Osteoblast (primary cell): ENCODE results near the gene HTR2A. TPM values are rescaled to one million over a fixed set of nuclear protein-coding genes. Genes with fewer than 3 reads are reported as not detected.

ENCODE experiments used
- DNase-seq: peaks from one replicate; pipeline ENCODE4 v3.0.0; 2011; ENCODE audit warnings: low spot score, mixed read lengths; ENCODE audit not compliant: insufficient read length; ENCODE audit errors: missing footprints
- H2AFZ ChIP-seq: 2 replicates; pipeline ENCODE4 v1.6.0; 2011; ENCODE audit warnings: mild to moderate bottlenecking, low read length
- H3K27ac ChIP-seq: 2 replicates; pipeline ENCODE4 v1.5.1; 2011; ENCODE audit warnings: mild to moderate bottlenecking, low read depth, low read length, moderate library complexity
- H3K27me3 ChIP-seq: 2 replicates; pipeline ENCODE4 v1.6.0; 2012; ENCODE audit warnings: mild to moderate bottlenecking, control low read depth, inconsistent platforms, low read length, moderate library complexity; ENCODE audit not compliant: insufficient read depth
- H3K36me3 ChIP-seq: 2 replicates; pipeline ENCODE4 v1.5.1; 2011; ENCODE audit warnings: mild to moderate bottlenecking, low read length, control low read depth, moderate library complexity; ENCODE audit not compliant: insufficient read depth
- H3K4me1 ChIP-seq: 2 replicates; pipeline ENCODE4 v1.5.1; 2011; ENCODE audit warnings: mild to moderate bottlenecking, low read length, control low read depth, moderate library complexity; ENCODE audit not compliant: insufficient read depth
- H3K4me2 ChIP-seq: 2 replicates; pipeline ENCODE4 v1.6.0; 2011; ENCODE audit warnings: mild to moderate bottlenecking, low read length; ENCODE audit not compliant: insufficient read depth
- H3K4me3 ChIP-seq: fragments of 200-600 bp; sonication (generic); 3 replicates; pipeline ENCODE4 v1.5.1; 2012; ENCODE audit warnings: mild to moderate bottlenecking, low read length, inconsistent platforms; ENCODE audit not compliant: insufficient read depth
- H3K79me2 ChIP-seq: 2 replicates; pipeline ENCODE4 v1.6.0; 2012; ENCODE audit warnings: mild to moderate bottlenecking, low read length, control low read depth, inconsistent platforms; ENCODE audit not compliant: insufficient read depth
- H3K9me3 ChIP-seq: 2 replicates; pipeline ENCODE4 v1.5.1; 2011; ENCODE audit warnings: low read depth, low read length, control low read depth
- H4K20me1 ChIP-seq: 2 replicates; pipeline ENCODE4 v1.6.0; 2012; ENCODE audit warnings: mild to moderate bottlenecking, low read length, control low read depth; ENCODE audit not compliant: insufficient read depth
- total RNA-seq: library from RNA; depleted of rRNA; stranded (reverse); fragments of >200 nt; gene quantifications from 2 replicates; pipeline ENCODE4 v1.2.3, GENCODE V29; 2012
- TF ChIP-seq, protein P1 (sequence below): IDR thresholded peaks from 2 replicates; pipeline ENCODE4 v1.5.1; 2011; ENCODE audit warnings: mild to moderate bottlenecking, low read depth, low read length, moderate library complexity; ENCODE audit errors: extremely low read depth

HTR2A gene
- total RNA-seq, 1 donor: under 0.01 TPM

GRCh38 chr13:46797501-46798237 lies 99.2 kb downstream of the HTR2A start:
- DNase-seq: no peak

DNA sequence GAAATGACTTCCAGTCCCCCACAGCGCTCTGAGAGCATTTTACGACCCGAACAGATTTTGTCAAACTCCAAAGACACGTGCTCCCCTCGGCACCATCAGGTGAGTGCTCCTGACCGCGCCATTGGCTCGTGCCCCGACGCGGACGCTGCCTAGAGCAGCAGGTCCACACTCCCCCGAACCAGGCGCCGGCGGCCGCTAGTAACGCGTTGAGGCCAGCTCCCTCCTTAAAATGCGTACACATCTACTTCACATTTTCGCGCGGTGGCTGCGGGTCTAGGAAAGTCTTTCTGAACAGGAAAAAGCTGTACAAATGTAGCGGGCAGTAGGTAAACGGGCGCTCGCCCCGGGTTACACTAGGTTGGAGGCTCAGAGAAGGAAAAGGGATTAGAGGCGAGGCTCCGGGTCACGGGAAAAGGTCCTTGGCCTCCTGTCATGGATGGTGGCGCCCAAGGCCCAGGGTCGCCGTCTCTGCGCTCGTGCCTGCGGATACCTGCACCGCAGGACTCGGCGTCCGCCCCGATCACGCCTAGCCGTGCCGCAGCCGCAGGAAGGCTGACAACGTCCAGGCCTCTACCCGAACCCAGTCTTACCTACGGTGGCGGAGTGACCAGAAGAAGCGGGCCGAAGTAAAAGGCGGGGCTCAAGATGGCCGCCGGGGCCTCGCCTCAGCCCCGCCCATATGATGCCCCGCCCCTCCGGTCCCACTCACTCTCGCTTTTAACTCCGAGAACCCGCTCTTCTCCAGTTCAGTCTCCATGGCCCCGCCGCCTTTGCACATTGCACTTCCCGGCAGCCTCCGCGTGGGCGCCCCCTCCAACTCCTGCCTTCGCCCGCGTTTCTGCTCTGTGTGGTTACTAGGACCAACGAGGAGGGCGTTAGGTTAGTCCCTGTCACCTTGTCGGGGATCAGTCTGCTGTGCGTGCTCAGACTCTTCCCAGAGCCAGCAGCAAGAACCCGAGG lies 100.1 kb downstream of the HTR2A start, which contains the start of gene ESD:
Gene ESD (minus strand): TSS at position 647 of the 960 bp plus-strand sequence. CDS start 5,748 bp downstream, outside the sequence.
- H3K79me2 ChIP-seq: peaks cover 41% of the 10 kb centered on the region
- no peaks in the 10 kb centered on the region for H3K9me3 ChIP-seq
- TF ChIP-seq, protein P1, sequence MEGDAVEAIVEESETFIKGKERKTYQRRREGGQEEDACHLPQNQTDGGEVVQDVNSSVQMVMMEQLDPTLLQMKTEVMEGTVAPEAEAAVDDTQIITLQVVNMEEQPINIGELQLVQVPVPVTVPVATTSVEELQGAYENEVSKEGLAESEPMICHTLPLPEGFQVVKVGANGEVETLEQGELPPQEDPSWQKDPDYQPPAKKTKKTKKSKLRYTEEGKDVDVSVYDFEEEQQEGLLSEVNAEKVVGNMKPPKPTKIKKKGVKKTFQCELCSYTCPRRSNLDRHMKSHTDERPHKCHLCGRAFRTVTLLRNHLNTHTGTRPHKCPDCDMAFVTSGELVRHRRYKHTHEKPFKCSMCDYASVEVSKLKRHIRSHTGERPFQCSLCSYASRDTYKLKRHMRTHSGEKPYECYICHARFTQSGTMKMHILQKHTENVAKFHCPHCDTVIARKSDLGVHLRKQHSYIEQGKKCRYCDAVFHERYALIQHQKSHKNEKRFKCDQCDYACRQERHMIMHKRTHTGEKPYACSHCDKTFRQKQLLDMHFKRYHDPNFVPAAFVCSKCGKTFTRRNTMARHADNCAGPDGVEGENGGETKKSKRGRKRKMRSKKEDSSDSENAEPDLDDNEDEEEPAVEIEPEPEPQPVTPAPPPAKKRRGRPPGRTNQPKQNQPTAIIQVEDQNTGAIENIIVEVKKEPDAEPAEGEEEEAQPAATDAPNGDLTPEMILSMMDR: no peak
- H3K4me2 ChIP-seq: peak within 1 kb of the TSS; percentile 96
- peaks cover 23% of the 10 kb centered on the region for H3K4me1 ChIP-seq
- peak within 1 kb of the TSS; percentile 99 for H2AFZ ChIP-seq
- H3K27me3 ChIP-seq: no peaks in the 10 kb centered on the region
- peak within 1 kb of the TSS; percentile 93 for H3K27ac ChIP-seq
- DNase-seq: peak; percentile 94
- no peaks in the 10 kb centered on the region for H3K36me3 ChIP-seq
- H3K4me3 ChIP-seq: peak within 1 kb of the TSS; percentile 91
- H4K20me1 ChIP-seq: peaks cover 3% of the 10 kb centered on the region

More at GRCh38 chr13:46797501-46798237, 99.2 kb downstream of the HTR2A start:
- H2AFZ ChIP-seq: peak overlapping the region; percentile 99
- H3K9me3 ChIP-seq: no peaks in the 10 kb centered on the region
- peaks cover 3% of the 10 kb centered on the region for H4K20me1 ChIP-seq
- TF ChIP-seq, protein P1: no peak
- H3K79me2 ChIP-seq: peaks cover 41% of the 10 kb centered on the region
- peak overlapping the region; percentile 96 for H3K4me2 ChIP-seq
- H3K27ac ChIP-seq: peak overlapping the region; percentile 93
- no peaks in the 10 kb centered on the region for H3K36me3 ChIP-seq
- H3K27me3 ChIP-seq: no peaks in the 10 kb centered on the region
- peaks cover 32% of the 10 kb centered on the region for H3K4me1 ChIP-seq
- H3K4me3 ChIP-seq: peak overlapping the region; percentile 91

GRCh38 chr13:46796129-46796514 lies 100.7 kb downstream of the HTR2A start:
- Histone ChIP-seq H3K36me3 (peaks cover 4% of the 10 kb centered on the region), H3K27me3 (no peaks in the 10 kb centered on the region), H3K4me3 (peak overlapping the region; percentile 91), H3K4me2 (peak overlapping the region; percentile 96), H3K9me3 (no peaks in the 10 kb centered on the region), H4K20me1 (peaks cover 3% of the 10 kb centered on the region), H3K79me2 (peaks cover 41% of the 10 kb centered on the region), H3K4me1 (peaks cover 20% of the 10 kb centered on the region), H3K27ac (peak overlapping the region; percentile 93), H2AFZ (peak overlapping the region; percentile 99)
- TF ChIP-seq, protein P1: no peak
- no peak for DNase-seq

DNA sequence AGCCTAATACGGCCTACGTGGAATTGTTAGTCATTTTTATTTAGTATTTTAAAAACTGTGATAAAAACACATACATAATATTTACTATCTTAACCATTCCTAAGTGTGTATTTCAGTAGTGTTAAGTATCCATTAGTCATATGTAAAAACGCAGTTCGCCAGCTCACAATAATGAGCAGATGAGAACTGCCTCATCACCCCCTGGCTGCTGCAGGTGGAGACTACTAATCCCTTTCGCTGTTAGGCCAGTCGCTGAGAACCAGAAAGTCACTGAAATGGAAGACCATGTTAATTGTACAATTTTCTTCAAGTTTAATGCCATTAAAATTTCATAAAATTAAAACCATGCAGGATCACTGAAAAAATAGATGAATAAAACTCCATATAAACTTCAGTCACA lies 101.5 kb downstream of the HTR2A start:
- peaks cover 3% of the 10 kb centered on the region for H4K20me1 ChIP-seq
- H3K79me2 ChIP-seq: peaks cover 46% of the 10 kb centered on the region
- H3K4me1 ChIP-seq: peaks cover 20% of the 10 kb centered on the region
- peaks cover 12% of the 10 kb centered on the region for H3K36me3 ChIP-seq
- no peak overlapping the region for H3K4me3 ChIP-seq
- no peak for DNase-seq
- H3K9me3 ChIP-seq: no peaks in the 10 kb centered on the region
- no peaks in the 10 kb centered on the region for H3K27me3 ChIP-seq
- H3K4me2 ChIP-seq: peak overlapping the region; percentile 96
- TF ChIP-seq, protein P1: no peak
- no peak overlapping the region for H2AFZ ChIP-seq
- no peak overlapping the region for H3K27ac ChIP-seq
